ENCODE data around the gene TRIM2.
"Not testable (repeated sequence)": the region's sequence is repeated elsewhere in the genome, so short reads cannot be mapped to it uniquely, and the experiment has no call there.

TRIM2 gene

DNA sequence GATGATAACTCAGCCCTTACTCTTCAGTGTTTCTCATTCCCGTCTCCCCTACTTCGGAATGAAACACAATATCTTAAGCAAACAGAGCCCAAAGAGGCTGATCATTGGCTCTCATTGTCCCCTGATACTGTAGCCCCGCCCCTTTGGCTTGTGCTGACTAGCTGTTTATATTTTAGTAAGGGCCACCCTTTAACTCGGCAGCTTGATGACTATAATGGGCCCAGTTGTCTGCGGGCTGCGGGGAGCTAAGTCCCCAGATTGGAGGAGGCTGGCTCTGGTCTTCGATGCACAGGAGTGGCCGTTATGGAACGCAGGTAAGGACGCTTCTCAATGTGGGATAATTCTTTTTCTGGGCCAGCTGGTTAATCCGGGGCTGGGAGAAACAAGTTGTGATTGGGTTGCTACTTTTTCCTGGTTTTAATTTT lies at the start of gene TRIM2:
TRIM2 (plus strand) TSS at position 197 of the 425 bp plus-strand sequence; CDS start at position 285, 88 bp downstream.
- no peak for DNase-seq

GRCh38 chr4:153155686-153156085 lies 48.6 kb upstream of the TRIM2 start:
- DNase-seq, result no peak

DNA sequence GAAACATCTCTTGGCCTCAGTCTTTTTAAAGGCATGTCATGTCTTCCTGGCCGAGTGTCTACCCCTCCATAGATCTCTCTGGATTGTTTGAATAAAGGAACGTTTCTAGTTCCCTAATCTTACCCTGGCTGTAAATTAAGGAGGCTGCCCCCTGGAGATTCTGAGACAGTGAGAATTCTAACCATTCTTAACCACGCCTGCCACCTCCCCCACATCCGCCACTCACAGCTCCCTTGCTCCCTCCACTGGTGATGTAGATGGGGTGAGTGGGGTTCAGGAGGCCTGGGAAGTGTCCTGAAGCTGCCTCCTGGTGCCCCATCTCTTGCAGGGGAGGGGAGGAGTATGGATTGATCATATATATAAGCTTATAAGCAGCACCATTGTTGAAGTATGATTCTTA lies 48.0 kb upstream of the TRIM2 start:
- DNase-seq, result no peak

GRCh38 chr4:153156721-153157120 lies 47.5 kb upstream of the TRIM2 start:
- no peak for DNase-seq

DNA sequence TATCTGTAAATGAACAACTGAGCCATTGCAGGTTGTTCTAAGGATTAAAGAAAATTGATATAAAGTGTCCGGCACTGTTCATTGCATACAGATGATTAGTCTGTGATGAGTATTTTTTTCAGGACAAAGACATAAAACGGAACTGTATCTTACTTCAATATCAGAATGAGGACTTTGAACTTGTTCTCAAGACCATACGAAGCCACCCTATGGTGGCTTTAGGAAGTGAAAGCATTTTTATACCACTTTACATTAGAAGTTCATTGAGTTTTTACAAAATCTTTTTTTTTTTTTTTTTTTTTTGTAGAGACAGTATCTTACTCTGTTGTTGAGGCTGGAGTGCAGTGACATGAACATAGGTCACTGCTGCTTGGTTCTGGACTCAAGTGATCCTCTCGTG lies 45.2 kb upstream of the TRIM2 start:
- no peak for DNase-seq

DNA sequence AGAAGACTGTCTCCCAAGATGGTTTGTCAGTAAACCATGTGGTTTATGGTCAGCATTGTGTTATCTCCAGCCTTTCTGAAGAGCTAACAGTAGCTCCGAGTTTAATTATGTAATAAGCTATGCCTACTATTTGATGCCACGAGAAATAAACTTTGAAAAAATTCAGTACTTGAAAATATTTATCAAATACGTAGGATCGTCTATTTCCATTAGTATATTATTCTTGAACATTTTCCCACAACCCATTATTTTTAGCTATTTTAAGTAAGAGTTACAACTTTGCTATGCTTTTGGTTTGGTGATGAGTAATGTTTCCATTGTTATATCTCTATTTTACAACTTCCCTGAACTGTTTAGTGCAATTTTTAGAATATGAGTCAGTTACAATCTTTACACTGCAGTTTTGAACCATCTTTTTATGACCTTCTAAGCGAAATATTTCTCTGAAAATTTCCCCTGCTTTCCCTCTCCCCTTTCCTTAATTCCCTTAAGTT lies 44.5 kb upstream of the TRIM2 start:
- DNase-seq, result no peak

DNA sequence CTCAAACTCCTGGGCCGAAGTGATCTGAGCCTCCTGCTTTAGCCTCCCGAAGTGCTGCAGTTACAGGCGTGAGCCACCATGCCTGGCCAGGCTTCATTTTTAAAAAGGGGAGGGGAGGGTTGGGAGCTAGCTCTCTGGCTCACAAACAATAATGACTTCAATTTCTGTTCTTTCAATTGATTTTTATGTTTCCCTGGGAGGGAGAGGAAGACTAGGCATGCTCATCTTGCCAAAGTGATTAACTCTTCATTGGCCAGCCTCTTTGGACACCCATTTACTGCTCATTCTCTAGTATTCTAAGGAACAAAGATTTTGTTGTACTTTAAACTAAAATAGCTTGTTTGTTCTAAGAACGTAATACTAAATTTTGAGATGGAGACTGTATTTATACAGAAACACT lies 43.4 kb upstream of the TRIM2 start:
- DNase-seq, result no peak

GRCh38 chr4:153161226-153161963 lies 42.8 kb upstream of the TRIM2 start:
- DNase-seq, result no peak

GRCh38 chr4:153165236-153165635 lies 39.0 kb upstream of the TRIM2 start:
- not testable (repeated sequence) for DNase-seq

GRCh38 chr4:153166716-153167501 lies 37.3 kb upstream of the TRIM2 start:
- DNase-seq, result no peak

DNA sequence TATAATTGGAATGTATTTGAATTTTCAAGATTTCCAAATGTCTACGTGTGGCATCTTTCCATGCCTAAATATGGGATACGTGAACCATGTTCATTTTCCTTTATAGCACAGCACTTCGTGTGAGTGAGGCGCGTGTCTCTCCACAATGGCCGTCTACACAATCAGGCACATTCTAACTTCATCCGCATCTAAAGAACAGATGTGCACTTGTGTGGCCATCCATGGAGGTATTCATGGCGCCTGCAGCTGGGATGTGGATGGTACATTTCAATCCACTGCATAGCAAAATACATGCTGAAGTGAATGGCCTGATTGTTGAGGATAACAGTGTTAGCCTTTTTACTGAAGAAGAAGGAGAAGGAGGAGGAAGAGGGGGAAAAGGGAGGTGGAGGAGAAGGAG lies 34.5 kb upstream of the TRIM2 start:
- DNase-seq, result no peak

GRCh38 chr4:153170407-153170806 lies 33.8 kb upstream of the TRIM2 start:
- no peak for DNase-seq

GRCh38 chr4:153174821-153175567 lies 29.2 kb upstream of the TRIM2 start:
- no peak for DNase-seq

DNA sequence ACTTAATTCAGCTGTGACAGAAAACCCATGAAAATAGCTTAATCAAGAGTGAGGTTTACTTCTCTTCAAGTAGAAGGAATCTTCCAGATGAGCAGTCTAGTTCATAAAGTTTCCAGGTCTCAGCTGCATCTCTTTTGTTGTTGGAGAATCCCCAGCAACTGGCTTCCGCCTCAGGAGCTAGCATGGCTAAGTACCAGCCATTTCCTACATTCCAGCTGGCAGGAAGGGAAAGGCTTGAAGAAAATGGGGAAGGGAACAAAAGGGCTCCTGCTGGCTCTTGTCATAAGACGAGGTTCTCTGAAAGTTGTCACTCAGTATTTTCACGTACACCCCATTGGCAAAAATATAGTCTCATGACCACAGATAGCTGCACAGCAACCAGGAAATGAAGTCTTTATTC lies 27.3 kb upstream of the TRIM2 start:
- no peak for DNase-seq

- no peak for DNase-seq
Measured at GRCh38 chr4:153177841-153178240, 26.4 kb upstream of the TRIM2 start.

DNA sequence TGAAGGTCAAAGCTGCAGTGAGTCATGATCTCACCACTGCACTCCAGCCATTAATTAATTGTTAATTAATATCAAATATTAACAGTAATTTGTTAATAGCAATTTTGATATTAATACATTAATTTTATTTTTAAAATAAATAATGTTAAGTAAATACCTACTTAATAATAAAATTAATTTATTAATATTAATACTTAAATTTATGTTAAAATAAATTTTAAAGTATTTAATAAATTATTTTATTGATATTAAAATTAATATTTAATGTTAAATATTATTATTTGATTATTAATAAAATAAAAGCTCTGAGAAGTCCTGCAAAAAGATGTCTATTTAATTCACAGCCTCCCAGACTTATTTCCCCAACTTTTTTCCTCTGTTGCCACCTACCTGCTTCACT lies 25.1 kb upstream of the TRIM2 start:
- DNase-seq, result no peak

- DNase-seq, result no peak
Measured at GRCh38 chr4:153181293-153181692, 22.9 kb upstream of the TRIM2 start.

- no peak for DNase-seq
Measured at GRCh38 chr4:153181700-153182099, 22.5 kb upstream of the TRIM2 start.

DNA sequence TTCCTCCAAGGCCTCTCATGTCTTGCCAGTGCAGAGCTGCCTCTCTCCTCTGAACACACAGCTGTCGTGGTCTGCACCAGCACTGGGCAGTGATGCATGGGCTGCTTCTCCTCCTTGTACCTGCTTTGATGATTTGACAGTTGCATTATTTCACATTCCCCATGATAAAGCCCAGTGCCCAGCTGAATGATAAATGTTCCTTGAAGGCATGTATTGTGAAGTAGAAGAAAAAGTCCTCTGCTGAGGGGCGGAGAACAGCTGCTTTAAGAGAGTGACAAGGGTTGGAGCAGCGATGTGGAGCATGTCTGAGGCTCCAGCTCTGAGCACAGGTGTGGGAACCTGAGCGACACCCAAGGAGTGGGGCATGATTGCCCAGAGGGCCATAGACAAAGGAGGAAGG lies 21.1 kb upstream of the TRIM2 start:
- no peak for DNase-seq

- no peak for DNase-seq
Measured at GRCh38 chr4:153185331-153185852, 18.9 kb upstream of the TRIM2 start.

GRCh38 chr4:153186046-153186728 lies 18.1 kb upstream of the TRIM2 start:
- DNase-seq, result no peak

DNA sequence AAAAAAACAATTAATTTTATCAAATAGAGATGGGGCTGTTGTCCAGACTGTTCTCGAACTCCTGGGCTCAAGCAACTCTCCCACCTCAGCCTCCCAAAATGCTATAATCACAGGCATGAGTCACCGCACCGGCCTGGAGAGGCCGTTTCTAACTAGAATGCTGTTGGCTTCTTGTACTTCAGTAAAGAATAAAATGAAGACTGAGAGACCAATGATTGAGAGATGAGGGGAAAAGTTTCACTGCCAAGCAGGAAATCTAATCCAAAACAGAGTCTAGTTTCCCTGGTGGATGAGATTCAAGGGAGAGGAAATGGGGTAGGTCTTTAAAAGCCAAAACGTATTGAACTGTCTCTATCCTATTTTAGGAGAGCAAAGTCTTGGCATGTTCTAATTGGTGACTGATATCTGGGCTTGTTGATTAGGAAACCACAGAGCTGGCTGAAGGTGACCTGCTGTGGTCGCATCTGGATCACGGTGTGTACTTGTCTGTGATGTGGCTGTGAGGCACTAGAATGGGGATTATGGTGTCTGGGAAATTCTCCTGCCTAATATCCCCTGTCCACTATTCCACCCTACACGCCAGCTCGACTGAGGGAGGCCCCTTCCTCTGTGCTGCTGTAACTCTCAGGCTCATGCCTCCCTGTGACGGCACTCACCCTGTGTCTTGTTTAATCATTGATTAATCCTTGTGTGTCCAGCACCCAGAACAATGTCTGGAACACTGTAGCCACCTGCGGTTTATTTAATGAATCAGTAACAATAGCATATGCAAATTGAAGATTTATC lies 15.0 kb upstream of the TRIM2 start:
- DNase-seq, result no peak
